ENCODE results near the gene ZNF497.
A peak's percentile ranks its signal among the peaks of the same experiment; 100 is the strongest.
"Not testable (repeated sequence)": the region's sequence is repeated elsewhere in the genome, so short reads cannot be mapped to it uniquely, and the experiment has no call there.

The ZNF497 gene

DNA sequence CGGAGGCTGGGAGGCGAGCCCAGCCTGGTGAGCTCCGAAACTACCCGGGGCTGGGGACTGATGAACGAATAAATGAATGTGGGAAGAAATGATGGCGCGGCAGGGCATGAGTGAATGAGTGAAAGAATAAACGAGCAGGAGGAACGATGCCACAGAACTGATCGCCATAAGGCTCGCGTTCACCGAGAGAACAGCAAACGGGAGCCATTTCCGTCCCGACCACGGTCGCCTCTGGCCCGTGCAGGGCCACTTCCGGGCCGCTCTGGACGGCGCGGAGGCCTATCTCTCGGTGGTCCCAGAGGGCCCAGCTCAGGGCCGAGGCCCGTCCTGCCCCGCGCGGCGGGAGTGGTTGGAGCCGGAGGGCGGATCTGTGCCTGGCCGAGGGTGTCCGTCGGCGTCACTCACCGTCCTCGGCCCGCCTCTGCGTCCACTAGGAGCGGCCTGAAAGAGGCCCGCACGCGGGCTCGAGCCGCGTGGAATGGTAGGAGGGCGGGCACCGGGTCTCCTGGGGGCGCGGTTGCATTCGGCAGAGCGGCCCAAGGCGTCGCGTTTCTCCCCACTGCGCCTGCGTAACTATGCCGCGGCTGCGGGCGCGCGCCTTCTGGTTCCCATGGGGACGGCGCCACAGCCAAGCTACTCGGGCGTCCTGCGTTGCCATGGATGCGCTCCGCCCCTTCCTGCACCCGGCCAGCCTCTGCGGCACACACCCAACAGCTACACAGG lies at the start of gene ZNF497:
Gene ZNF497 (minus strand): TSS at position 480 of the 723 bp plus-strand sequence. CDS start 5,116 bp downstream, outside the sequence.
- H3K27ac ChIP-seq (ENCODE audit: low read depth, low read length) = peak within 1 kb of the TSS; percentile 84
- no peaks in the 10 kb centered on the region; the same call in 1 of the 2 replicates for H3K4me1 ChIP-seq (ENCODE audit: control insufficient read depth, insufficient read depth, low read length)
- peak within 1 kb of the TSS; percentile 80 for H3K4me3 ChIP-seq (ENCODE audit: low read depth, low read length)
- no peaks in the 10 kb centered on the region for H3K27me3 ChIP-seq (ENCODE audit: control insufficient read depth, insufficient read depth, low read length)
- no peaks in the 10 kb centered on the region for H3K36me3 ChIP-seq (ENCODE audit: control insufficient read depth, insufficient read depth, low read length)
- peak within 1 kb of the TSS; percentile 86 for H3K9ac ChIP-seq (ENCODE audit: low read depth, low read length)
- no peaks in the 10 kb centered on the region for H3K9me3 ChIP-seq (ENCODE audit: control insufficient read depth, insufficient read depth, low read length)

DNA sequence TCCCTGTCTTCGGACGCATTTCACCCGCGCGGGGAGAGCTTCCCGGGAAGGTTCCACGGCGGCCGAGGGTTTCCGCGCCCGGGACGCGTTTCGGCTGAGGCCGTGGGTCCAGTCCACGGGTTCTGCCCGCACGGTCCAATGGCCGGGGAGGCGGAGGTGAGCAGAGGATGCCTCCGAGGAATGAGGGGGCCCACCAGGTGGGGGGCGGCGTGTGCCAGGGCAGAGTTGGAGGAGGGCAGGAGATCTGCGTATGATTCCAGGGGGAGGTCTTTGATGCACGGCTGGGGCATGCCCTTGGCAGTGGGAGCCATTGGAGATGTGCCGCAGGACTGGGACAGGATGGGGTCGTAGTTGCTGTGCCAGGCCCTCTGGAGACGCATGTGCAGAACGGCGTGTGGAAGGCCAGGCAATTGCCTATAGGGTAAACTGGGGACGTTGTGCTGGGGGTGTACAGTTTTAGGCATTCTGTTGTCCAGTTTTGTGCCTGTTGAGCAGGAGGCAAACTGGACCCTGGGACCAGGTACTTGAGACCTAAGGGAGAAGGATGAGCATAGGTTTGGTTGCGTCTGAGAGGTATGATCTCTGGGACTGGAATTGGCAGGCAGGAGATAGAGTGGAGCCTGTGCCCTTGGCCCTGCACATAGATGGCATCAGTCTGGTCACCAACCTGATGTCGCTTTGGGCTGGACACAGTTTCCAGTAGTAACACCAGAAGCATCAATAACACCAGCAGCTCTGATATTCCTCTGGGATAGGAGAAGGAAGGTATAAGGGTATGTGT lies 46.6 kb upstream of the ZNF497 start:
- no peak overlapping the region for H3K27ac ChIP-seq (ENCODE audit: low read depth, low read length)
- H3K9ac ChIP-seq (ENCODE audit: low read depth, low read length) = peak overlapping the region; percentile 46; the same call in 1 of the 2 replicates

DNA sequence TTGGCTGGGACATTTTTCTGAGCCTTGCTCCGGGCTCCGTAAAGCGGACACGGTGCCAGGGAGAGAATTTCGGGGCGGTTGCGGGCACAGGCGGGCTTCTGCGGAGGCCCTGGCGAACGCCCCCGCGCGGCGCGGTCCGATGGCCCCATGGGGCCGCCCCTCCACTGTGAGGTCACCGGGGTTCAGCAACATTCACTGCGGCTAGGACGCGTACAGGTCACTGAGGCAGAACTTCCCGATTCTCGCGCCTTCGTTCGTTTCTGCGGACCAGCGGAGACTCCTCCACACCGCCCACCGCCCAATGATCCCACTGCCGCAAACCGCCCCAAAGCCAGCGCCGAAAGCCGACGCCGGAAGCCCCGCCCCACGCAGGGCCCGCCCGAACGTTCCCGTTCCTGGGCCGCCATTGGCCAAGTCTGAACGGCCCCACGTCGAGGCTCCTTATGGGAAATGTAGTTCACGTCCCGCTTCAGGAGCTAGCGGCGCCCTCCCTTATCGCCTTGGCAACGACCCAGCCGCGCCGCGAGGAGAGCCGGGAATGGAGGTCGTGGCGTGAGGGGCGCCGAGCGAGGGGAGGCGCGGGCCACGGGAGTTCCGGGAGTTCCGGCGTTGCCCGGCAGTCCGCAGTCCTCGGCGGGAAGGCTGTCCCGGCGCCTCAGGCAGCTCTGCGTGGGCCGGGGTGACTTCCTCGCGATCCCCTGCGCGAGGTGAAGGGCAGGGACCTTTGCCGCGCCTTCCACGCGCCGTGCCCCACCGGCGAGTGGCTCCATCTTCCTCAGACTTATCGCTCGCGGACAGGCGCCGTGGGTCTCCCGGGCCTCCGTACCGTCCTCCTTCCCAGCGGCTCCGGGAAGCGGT lies 45.8 kb upstream of the ZNF497 start, which contains the start of gene ZNF584:
Gene ZNF584 (plus strand): TSS at position 498 of the 858 bp plus-strand sequence. CDS start 499 bp downstream, outside the sequence.
- H3K9ac ChIP-seq (ENCODE audit: low read depth, low read length) = peak within 1 kb of the TSS; percentile 81
- peak within 1 kb of the TSS; percentile 88 for H3K27ac ChIP-seq (ENCODE audit: low read depth, low read length)
- H3K4me1 ChIP-seq (ENCODE audit: control insufficient read depth, insufficient read depth, low read length) = no peaks in the 10 kb centered on the region
- H3K36me3 ChIP-seq (ENCODE audit: control insufficient read depth, insufficient read depth, low read length) = no peaks in the 10 kb centered on the region
- H3K27me3 ChIP-seq (ENCODE audit: control insufficient read depth, insufficient read depth, low read length) = peaks cover 7% of the 10 kb centered on the region; the same call in 1 of the 2 replicates
- peak within 1 kb of the TSS; percentile 93 for H3K4me3 ChIP-seq (ENCODE audit: low read depth, low read length)
- no peaks in the 10 kb centered on the region for H3K9me3 ChIP-seq (ENCODE audit: control insufficient read depth, insufficient read depth, low read length)

More for the DNA sequence above, 46.6 kb upstream of the ZNF497 start:
- Histone ChIP-seq H3K27me3 (ENCODE audit: control insufficient read depth, insufficient read depth, low read length) (peaks cover 7% of the 10 kb centered on the region; the same call in 1 of the 2 replicates), H3K4me1 (ENCODE audit: control insufficient read depth, insufficient read depth, low read length) (no peaks in the 10 kb centered on the region), H3K4me3 (ENCODE audit: low read depth, low read length) (peak overlapping the region; percentile 93), H3K9me3 (ENCODE audit: control insufficient read depth, insufficient read depth, low read length) (no peaks in the 10 kb centered on the region), H3K36me3 (ENCODE audit: control insufficient read depth, insufficient read depth, low read length) (no peaks in the 10 kb centered on the region)

DNA sequence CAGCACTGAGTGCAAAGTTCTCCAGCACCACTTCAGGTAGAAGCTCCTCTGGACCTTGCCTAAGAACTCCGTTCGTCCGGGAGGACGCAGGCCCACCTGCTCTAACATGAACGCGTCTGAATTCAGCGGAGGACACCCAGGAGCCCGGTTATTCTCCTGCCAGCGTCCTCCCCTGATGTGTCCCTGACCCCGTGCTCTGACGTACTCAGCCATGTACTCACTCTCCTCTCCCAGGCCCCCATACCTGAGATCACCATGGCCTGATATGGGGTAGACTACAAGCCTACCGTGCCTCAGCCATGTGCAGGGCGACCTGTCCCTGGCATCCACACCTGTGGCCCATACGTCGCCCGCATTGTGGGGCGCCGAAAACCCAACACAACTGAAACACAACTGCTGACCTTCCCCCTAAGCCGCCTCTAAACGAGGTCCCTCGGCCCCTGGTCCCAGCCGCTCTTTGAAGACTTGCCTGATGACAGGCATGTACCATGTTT lies 45.2 kb upstream of the ZNF497 start:
- Histone ChIP-seq H3K27me3 (ENCODE audit: control insufficient read depth, insufficient read depth, low read length) (peaks cover 7% of the 10 kb centered on the region; the same call in 1 of the 2 replicates), H3K4me3 (ENCODE audit: low read depth, low read length) (peak overlapping the region; percentile 93), H3K27ac (ENCODE audit: low read depth, low read length) (peak overlapping the region; percentile 88), H3K36me3 (ENCODE audit: control insufficient read depth, insufficient read depth, low read length) (no peaks in the 10 kb centered on the region), H3K4me1 (ENCODE audit: control insufficient read depth, insufficient read depth, low read length) (no peaks in the 10 kb centered on the region), H3K9me3 (ENCODE audit: control insufficient read depth, insufficient read depth, low read length) (no peaks in the 10 kb centered on the region), H3K9ac (ENCODE audit: low read depth, low read length) (peak overlapping the region; percentile 81)

DNA sequence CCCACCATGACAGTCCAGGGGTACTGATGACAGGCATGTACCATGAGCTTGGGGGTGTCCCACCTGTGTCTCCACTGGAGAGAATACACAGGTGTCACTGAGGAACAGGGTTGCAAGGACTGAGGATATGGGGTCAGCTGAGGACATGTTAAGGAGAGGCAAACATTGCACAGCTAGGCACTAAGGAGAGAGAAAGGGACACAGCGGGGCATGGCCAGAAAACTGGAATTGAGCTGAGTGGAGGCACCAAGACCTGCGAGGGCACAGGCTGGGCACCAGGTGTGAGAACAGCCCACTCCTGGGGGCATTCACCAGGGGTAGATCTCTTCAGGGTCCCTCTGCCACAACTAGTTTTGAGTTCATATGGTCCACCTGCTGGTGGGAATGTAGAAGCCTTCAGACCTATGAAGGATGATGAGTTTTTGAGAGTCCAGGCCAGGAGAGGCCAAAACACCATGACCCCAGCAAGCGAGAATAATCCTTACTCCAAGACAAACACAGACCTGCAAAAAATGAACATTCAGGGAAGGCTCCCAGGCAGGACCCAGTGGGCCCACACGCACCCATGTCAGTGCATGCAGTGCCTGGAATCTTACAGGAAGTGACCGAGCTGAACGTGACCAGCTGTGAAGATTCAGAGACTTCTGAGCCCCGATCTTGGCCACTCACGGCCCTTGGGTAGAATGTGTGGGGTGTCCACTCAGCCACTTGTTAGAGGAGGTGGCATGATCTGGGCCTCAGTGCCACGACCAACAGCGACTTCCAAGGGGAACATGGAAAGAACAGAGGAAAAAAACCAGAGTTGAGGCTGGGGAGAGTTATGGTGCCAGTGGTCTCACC lies 44.5 kb upstream of the ZNF497 start:
- Histone ChIP-seq H3K4me3 (ENCODE audit: low read depth, low read length) (peak overlapping the region; percentile 93), H3K36me3 (ENCODE audit: control insufficient read depth, insufficient read depth, low read length) (no peaks in the 10 kb centered on the region), H3K27me3 (ENCODE audit: control insufficient read depth, insufficient read depth, low read length) (peaks cover 7% of the 10 kb centered on the region; the same call in 1 of the 2 replicates), H3K4me1 (ENCODE audit: control insufficient read depth, insufficient read depth, low read length) (no peaks in the 10 kb centered on the region), H3K27ac (ENCODE audit: low read depth, low read length) (no peak overlapping the region), H3K9me3 (ENCODE audit: control insufficient read depth, insufficient read depth, low read length) (no peaks in the 10 kb centered on the region), H3K9ac (ENCODE audit: low read depth, low read length) (no peak overlapping the region)

DNA sequence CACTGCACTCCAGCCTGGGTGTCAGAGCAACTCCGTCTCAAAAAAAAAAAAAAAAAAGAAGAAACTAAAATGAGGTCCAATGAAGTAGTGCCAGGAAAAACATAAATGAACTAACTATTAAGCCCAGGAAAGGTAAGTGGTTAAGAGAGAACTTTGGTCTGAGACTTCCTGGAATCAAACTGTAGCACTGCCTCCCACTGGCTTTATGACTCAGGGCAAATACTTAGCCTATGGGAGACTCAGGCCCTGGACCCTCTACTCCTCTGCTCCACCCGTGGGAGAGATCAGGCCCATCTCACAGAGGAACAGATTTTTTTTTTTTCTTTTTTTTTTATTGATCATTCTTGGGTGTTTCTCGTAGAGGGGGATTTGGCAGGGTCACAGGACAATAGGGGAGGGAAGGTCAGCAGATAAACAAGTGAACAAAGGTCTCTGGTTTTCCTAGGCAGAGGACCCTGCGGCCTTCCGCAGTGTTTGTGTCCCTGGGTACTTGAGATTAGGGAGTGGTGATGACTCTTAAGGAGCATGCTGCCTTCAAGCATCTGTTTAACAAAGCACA lies 41.4 kb upstream of the ZNF497 start:
- H3K36me3 ChIP-seq (ENCODE audit: control insufficient read depth, insufficient read depth, low read length); H3K27ac ChIP-seq (ENCODE audit: low read depth, low read length); H3K4me1 ChIP-seq (ENCODE audit: control insufficient read depth, insufficient read depth, low read length); H3K27me3 ChIP-seq (ENCODE audit: control insufficient read depth, insufficient read depth, low read length); H3K4me3 ChIP-seq (ENCODE audit: low read depth, low read length); H3K9me3 ChIP-seq (ENCODE audit: control insufficient read depth, insufficient read depth, low read length); H3K9ac ChIP-seq (ENCODE audit: low read depth, low read length): not testable (repeated sequence)

DNA sequence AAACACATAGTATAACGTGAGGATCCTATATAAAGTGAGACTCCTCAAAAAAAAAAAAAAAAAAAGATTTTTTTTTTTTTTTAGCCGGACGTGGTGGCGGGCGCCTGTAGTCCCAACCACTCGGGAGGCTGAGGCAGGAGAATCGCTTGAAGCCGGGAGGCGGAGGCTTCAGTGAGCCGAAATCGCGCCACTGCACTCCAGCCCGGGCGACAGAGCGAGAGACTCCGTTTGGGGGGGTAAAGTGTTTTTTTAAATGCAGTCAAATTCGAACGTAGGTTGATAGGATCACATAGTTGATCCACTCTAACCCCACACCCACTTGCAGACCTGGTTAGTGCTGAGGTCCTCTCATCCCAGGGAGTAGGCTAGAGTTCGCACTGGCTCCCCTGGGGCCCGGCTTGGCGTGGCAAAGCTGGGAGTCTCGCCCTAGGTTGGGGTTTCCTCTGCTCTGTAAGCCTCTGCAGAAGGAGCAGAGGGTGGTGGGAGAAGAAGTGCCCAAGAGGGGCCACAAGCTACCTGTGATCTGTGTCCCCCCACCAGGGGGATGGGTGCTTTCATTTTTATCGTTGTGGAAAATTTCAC lies 39.4 kb upstream of the ZNF497 start:
- peak overlapping the region; percentile 60 for H3K4me3 ChIP-seq (ENCODE audit: low read depth, low read length)
- no peaks in the 10 kb centered on the region for H3K9me3 ChIP-seq (ENCODE audit: control insufficient read depth, insufficient read depth, low read length)
- no peaks in the 10 kb centered on the region for H3K36me3 ChIP-seq (ENCODE audit: control insufficient read depth, insufficient read depth, low read length)
- no peak overlapping the region for H3K9ac ChIP-seq (ENCODE audit: low read depth, low read length)
- peaks cover 6% of the 10 kb centered on the region for H3K27me3 ChIP-seq (ENCODE audit: control insufficient read depth, insufficient read depth, low read length)
- H3K27ac ChIP-seq (ENCODE audit: low read depth, low read length) = no peak overlapping the region
- H3K4me1 ChIP-seq (ENCODE audit: control insufficient read depth, insufficient read depth, low read length) = peaks cover 2% of the 10 kb centered on the region; the same call in 1 of the 2 replicates

DNA sequence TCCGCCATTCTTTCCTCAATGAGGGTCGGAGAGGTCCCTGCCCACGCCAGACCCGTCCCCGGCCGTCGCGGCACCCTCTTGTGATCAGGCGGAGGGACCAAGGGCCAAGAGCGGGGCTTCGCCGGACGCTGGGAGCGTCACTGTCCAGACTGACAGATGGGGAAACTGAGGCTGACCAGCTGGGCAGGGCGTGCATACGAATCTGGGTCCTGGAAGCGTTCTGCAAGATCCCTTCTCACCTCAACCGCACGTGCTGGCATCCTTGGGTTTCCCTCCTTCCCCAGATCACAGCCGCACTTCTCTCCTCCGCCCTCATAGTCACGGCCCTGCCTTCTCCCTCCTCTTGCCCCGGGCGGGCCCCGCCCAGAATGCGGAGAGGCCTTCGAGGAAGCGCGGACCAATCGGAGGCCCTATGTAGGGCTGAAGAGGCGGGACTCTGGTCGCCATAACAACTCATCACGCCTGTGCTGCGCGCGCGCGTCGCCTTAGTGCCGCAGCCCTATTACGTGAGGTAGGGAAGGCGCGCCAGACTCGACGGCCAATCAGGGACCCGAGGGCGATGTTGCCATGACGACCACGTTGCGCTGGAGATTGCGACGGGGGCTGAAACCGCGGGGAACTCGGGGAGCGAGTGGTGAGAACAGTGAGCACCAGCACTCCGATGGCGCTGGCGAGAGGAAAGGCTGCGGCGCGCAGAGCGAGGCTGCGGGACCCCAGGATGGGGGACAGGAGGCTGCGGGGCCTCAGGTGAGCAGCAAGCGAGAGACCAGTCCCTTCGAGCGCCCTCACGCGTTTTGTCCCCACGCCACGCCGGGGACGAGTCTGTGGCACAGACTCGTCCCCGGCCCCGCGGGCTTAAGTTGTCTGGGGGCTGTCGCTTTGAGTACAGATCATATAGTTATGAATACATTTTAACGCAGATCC lies 38.6 kb upstream of the ZNF497 start:
- Histone ChIP-seq H3K4me3 (ENCODE audit: low read depth, low read length) (peak overlapping the region; percentile 60), H3K4me1 (ENCODE audit: control insufficient read depth, insufficient read depth, low read length) (peaks cover 3% of the 10 kb centered on the region; the same call in 1 of the 2 replicates), H3K27ac (ENCODE audit: low read depth, low read length) (peak overlapping the region; percentile 36), H3K36me3 (ENCODE audit: control insufficient read depth, insufficient read depth, low read length) (no peaks in the 10 kb centered on the region), H3K9ac (ENCODE audit: low read depth, low read length) (no peak overlapping the region), H3K27me3 (ENCODE audit: control insufficient read depth, insufficient read depth, low read length) (peaks cover 10% of the 10 kb centered on the region), H3K9me3 (ENCODE audit: control insufficient read depth, insufficient read depth, low read length) (no peaks in the 10 kb centered on the region)
